Stomach (tissue), 4 donors: ENCODE results near the gene MPP3.

Experiments
- EP300 ChIP-seq: sonication (generic); formaldehyde crosslinking; IDR thresholded peaks from one replicate; pipeline ENCODE4 v1.6.1; 2017; ENCODE audit warnings: antibody characterized with exemption
- POLR2A ChIP-seq, 4 donors: fragments of 450-650 bp; IDR thresholded peaks; one replicate each; pipeline ENCODE4 v1.6.1; 2016; ENCODE audit warnings: antibody characterized with exemption in 4 of 4, control low read depth in 2 of 4, mild to moderate bottlenecking in 1 of 4, moderate library complexity in 1 of 4
- POLR2AphosphoS5 ChIP-seq, 3 donors: sonication (generic); formaldehyde crosslinking; IDR thresholded peaks; one replicate each; pipeline ENCODE4 v1.6.1; 2016; ENCODE audit warnings: antibody characterized with exemption in 3 of 3
- TF ChIP-seq, protein P1 (sequence below), 7 experiments: fragments of 450-650 bp in 4 of 7; fragments of 200-600 bp in 3 of 7; sonication (generic) in 3 of 7; IDR thresholded peaks; one replicate each; pipeline ENCODE4 v1.5.1; 2016 to 2019; ENCODE audit warnings: antibody characterized with exemption in 7 of 7, control low read depth in 2 of 7, mild to moderate bottlenecking in 1 of 7

DNA sequence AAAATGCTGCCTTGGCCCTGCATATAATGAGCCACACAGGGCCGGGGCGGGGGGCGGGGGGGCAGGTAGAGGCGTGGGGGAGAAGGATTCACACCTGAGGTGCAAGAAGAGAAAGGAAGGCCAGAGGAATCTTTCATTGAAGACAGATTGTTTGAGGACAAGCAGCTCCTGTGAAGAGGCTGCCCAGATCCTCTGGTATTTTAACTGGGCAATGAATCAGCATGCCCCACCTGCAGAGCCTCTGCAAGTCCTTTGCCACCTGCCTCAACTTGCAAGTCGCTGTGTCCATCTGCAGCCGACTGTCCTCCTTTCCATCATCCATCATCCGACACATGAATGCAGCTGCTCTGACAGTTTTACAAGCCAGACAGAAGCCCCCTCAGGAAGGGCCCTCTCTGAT, 73.1 kb downstream of the MPP3 start:
- TF ChIP-seq, protein P1, sequence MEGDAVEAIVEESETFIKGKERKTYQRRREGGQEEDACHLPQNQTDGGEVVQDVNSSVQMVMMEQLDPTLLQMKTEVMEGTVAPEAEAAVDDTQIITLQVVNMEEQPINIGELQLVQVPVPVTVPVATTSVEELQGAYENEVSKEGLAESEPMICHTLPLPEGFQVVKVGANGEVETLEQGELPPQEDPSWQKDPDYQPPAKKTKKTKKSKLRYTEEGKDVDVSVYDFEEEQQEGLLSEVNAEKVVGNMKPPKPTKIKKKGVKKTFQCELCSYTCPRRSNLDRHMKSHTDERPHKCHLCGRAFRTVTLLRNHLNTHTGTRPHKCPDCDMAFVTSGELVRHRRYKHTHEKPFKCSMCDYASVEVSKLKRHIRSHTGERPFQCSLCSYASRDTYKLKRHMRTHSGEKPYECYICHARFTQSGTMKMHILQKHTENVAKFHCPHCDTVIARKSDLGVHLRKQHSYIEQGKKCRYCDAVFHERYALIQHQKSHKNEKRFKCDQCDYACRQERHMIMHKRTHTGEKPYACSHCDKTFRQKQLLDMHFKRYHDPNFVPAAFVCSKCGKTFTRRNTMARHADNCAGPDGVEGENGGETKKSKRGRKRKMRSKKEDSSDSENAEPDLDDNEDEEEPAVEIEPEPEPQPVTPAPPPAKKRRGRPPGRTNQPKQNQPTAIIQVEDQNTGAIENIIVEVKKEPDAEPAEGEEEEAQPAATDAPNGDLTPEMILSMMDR (IDR thresholded peaks at IDR 0.05): no peak
- TF ChIP-seq EP300 (no peak), POLR2A (IDR thresholded peaks at IDR 0.05) (no peak), POLR2AphosphoS5 (IDR thresholded peaks at IDR 0.05) (no peak)
